Activated gamma-delta T cell (primary cell): ENCODE data around the gene SRGAP2B.
"Not testable (repeated sequence)": the region's sequence is repeated elsewhere in the genome, so short reads cannot be mapped to it uniquely, and the experiment has no call there.

Experiments used
- DNase-seq: peaks from one replicate; lab custom pipeline; 2025; lab: John Stamatoyannopoulos, UW

SRGAP2B gene

GRCh38 chr1:145045571-145046273 is 49.4 kb downstream of the SRGAP2B start:
- not testable (repeated sequence) for DNase-seq

- not testable (repeated sequence) for DNase-seq
Measured at GRCh38 chr1:145041519-145041918, 53.6 kb downstream of the SRGAP2B start.

GRCh38 chr1:145036019-145036418 is 59.1 kb downstream of the SRGAP2B start:
- not testable (repeated sequence) for DNase-seq

GRCh38 chr1:145033523-145033922 is 61.6 kb downstream of the SRGAP2B start:
- DNase-seq, result not testable (repeated sequence)

- not testable (repeated sequence) for DNase-seq
Measured at GRCh38 chr1:145027251-145027650, 67.9 kb downstream of the SRGAP2B start.

- not testable (repeated sequence) for DNase-seq
Measured at GRCh38 chr1:145025286-145025685, 69.8 kb downstream of the SRGAP2B start.

- DNase-seq, result not testable (repeated sequence)
Measured at GRCh38 chr1:145022259-145022658, 72.9 kb downstream of the SRGAP2B start.

- not testable (repeated sequence) for DNase-seq
Measured at GRCh38 chr1:145021749-145022148, 73.4 kb downstream of the SRGAP2B start.

- not testable (repeated sequence) for DNase-seq
Measured at GRCh38 chr1:145019709-145020108, 75.4 kb downstream of the SRGAP2B start.

GRCh38 chr1:145017725-145018124 is 77.4 kb downstream of the SRGAP2B start:
- DNase-seq, result not testable (repeated sequence)

- not testable (repeated sequence) for DNase-seq
Measured at GRCh38 chr1:145016492-145016862, 78.7 kb downstream of the SRGAP2B start.

GRCh38 chr1:145015744-145016491 is 79.2 kb downstream of the SRGAP2B start:
- not testable (repeated sequence) for DNase-seq

- DNase-seq, result not testable (repeated sequence)
Measured at GRCh38 chr1:145013353-145013752, 81.8 kb downstream of the SRGAP2B start.

GRCh38 chr1:145011811-145012210 is 83.3 kb downstream of the SRGAP2B start:
- DNase-seq, result not testable (repeated sequence)

GRCh38 chr1:145010580-145010979 is 84.5 kb downstream of the SRGAP2B start:
- DNase-seq, result not testable (repeated sequence)

- not testable (repeated sequence) for DNase-seq
Measured at GRCh38 chr1:145009928-145010327, 85.2 kb downstream of the SRGAP2B start.

- not testable (repeated sequence) for DNase-seq
Measured at GRCh38 chr1:145008388-145008787, 86.7 kb downstream of the SRGAP2B start.

GRCh38 chr1:145005142-145005541 is 90.0 kb downstream of the SRGAP2B start:
- not testable (repeated sequence) for DNase-seq

- not testable (repeated sequence) for DNase-seq
Measured at GRCh38 chr1:145001381-145001780, 93.7 kb downstream of the SRGAP2B start.

- not testable (repeated sequence) for DNase-seq
Measured at GRCh38 chr1:145000743-145001326, 94.3 kb downstream of the SRGAP2B start.

- not testable (repeated sequence) for DNase-seq
Measured at GRCh38 chr1:145000074-145000742, 94.9 kb downstream of the SRGAP2B start.

- not testable (repeated sequence) for DNase-seq
Measured at GRCh38 chr1:144998981-144999273, 96.2 kb downstream of the SRGAP2B start.
